Osteocyte (in vitro differentiated cells): ENCODE results near the gene NPR2. TPM values are rescaled to one million over a fixed set of nuclear protein-coding genes. Genes with fewer than 3 reads are reported as not detected.
A peak's percentile ranks its signal among the peaks of the same experiment; 100 is the strongest.

ENCODE experiments used
- DNase-seq: peaks from one replicate; pipeline ENCODE4 v3.0.0; 2021; ENCODE audit warnings: mixed read lengths; ENCODE audit not compliant: unreplicated experiment; ENCODE audit errors: extremely low spot score
- H3K27ac Mint-ChIP-seq: one replicate; pipeline ENCODE4 v1.8.0; 2021; ENCODE audit warnings: mild to moderate bottlenecking, mixed read lengths; ENCODE audit not compliant: unreplicated experiment
- H3K27me3 Mint-ChIP-seq: one replicate; pipeline ENCODE4 v1.8.0; 2021; ENCODE audit warnings: mixed read lengths; ENCODE audit not compliant: unreplicated experiment
- H3K36me3 Mint-ChIP-seq: one replicate; pipeline ENCODE4 v1.8.0; 2021; ENCODE audit warnings: mixed read lengths; ENCODE audit not compliant: unreplicated experiment
- H3K4me1 Mint-ChIP-seq: one replicate; pipeline ENCODE4 v1.8.0; 2021; ENCODE audit warnings: mixed read lengths; ENCODE audit not compliant: unreplicated experiment
- H3K4me3 Mint-ChIP-seq: one replicate; pipeline ENCODE4 v1.8.0; 2021; ENCODE audit warnings: mild to moderate bottlenecking, moderate library complexity, mixed read lengths; ENCODE audit not compliant: unreplicated experiment
- H3K9me3 Mint-ChIP-seq: one replicate; pipeline ENCODE4 v1.8.0; 2021; ENCODE audit warnings: mixed read lengths; ENCODE audit not compliant: unreplicated experiment
- total RNA-seq: library from RNA; stranded (reverse); gene quantifications from 2 replicates; pipeline ENCODE4 v1.2.1, GENCODE V29; 2021
- TF ChIP-seq, protein P1 (sequence below): fragments of 200-600 bp; sonication (generic); IDR thresholded peaks from 2 replicates; pipeline ENCODE4 v1.5.0; 2021; ENCODE audit warnings: antibody characterized with exemption, mild to moderate bottlenecking, moderate library complexity

The NPR2 gene
- total RNA-seq, 1 donor from 2014 or later: 28.1 TPM

DNA sequence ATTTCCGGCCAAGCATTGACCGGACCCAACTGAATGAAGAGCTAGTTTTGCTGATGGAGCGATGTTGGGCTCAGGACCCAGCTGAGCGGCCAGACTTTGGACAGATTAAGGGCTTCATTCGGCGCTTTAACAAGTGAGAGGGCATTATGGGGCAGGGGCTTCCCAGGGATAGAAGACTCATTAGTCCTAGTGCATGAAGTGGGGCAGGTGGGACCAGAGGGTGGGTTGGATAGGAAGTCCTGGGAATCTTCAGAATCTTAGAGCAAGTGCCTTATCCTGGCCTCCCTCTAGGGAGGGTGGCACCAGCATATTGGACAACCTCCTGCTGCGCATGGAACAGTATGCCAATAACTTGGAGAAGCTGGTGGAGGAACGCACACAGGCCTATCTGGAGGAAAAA is 14.7 kb downstream of the NPR2 start:
- no peaks in the 10 kb centered on the region for H3K9me3 Mint-ChIP-seq
- peaks cover under 1% of the 10 kb centered on the region for H3K4me1 Mint-ChIP-seq
- no peak for DNase-seq
- H3K27me3 Mint-ChIP-seq: no peaks in the 10 kb centered on the region
- peaks cover 26% of the 10 kb centered on the region for H3K36me3 Mint-ChIP-seq
- TF ChIP-seq, protein P1, sequence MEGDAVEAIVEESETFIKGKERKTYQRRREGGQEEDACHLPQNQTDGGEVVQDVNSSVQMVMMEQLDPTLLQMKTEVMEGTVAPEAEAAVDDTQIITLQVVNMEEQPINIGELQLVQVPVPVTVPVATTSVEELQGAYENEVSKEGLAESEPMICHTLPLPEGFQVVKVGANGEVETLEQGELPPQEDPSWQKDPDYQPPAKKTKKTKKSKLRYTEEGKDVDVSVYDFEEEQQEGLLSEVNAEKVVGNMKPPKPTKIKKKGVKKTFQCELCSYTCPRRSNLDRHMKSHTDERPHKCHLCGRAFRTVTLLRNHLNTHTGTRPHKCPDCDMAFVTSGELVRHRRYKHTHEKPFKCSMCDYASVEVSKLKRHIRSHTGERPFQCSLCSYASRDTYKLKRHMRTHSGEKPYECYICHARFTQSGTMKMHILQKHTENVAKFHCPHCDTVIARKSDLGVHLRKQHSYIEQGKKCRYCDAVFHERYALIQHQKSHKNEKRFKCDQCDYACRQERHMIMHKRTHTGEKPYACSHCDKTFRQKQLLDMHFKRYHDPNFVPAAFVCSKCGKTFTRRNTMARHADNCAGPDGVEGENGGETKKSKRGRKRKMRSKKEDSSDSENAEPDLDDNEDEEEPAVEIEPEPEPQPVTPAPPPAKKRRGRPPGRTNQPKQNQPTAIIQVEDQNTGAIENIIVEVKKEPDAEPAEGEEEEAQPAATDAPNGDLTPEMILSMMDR: no peak
- H3K27ac Mint-ChIP-seq: no peak overlapping the region
- H3K4me3 Mint-ChIP-seq: no peak overlapping the region

DNA sequence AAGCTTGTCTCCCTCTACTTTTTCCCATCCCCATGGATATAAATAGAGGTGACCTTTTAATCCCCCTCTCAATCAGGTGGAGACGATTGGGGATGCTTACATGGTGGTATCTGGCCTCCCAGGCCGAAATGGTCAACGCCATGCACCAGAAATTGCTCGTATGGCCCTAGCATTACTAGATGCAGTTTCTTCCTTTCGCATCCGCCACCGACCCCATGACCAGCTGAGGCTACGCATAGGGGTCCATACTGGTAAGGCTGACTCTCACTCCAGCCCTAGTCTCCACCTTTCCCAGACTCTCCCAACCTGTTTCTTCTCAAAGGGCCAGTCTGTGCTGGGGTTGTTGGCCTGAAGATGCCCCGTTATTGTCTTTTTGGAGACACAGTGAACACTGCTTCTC is 17.0 kb downstream of the NPR2 start:
- H3K4me1 Mint-ChIP-seq: peaks cover 18% of the 10 kb centered on the region
- H3K9me3 Mint-ChIP-seq: no peaks in the 10 kb centered on the region
- peaks cover 15% of the 10 kb centered on the region for H3K36me3 Mint-ChIP-seq
- no peak overlapping the region for H3K27ac Mint-ChIP-seq
- H3K4me3 Mint-ChIP-seq: no peak overlapping the region
- no peak for DNase-seq
- H3K27me3 Mint-ChIP-seq: no peaks in the 10 kb centered on the region
- TF ChIP-seq, protein P1: no peak

DNA sequence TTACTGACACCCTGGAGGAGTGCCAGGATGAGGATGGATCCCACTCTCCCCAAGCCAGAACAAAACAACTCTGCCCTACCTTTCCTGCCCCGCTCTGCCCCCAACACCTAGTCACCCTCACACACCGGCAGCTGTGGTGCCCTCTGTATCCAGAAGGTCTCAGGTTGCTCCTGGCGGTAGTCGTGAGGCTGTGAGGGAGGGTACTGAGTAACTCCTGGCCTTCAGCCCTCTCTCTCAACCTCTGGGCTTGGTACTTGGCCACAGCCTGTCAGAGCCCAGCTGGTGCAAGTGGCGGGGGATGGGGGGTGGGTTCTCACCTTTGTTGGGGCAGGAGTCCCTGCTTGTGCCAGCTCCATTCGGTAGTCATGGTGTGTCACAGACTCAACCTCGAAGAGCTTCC is 18.7 kb downstream of the NPR2 start:
- H3K27me3 Mint-ChIP-seq: no peaks in the 10 kb centered on the region
- H3K9me3 Mint-ChIP-seq: no peaks in the 10 kb centered on the region
- no peak overlapping the region for H3K27ac Mint-ChIP-seq
- H3K4me3 Mint-ChIP-seq: no peak overlapping the region
- TF ChIP-seq, protein P1: no peak
- no peak for DNase-seq
- H3K36me3 Mint-ChIP-seq: peaks cover 14% of the 10 kb centered on the region
- H3K4me1 Mint-ChIP-seq: peaks cover 26% of the 10 kb centered on the region

DNA sequence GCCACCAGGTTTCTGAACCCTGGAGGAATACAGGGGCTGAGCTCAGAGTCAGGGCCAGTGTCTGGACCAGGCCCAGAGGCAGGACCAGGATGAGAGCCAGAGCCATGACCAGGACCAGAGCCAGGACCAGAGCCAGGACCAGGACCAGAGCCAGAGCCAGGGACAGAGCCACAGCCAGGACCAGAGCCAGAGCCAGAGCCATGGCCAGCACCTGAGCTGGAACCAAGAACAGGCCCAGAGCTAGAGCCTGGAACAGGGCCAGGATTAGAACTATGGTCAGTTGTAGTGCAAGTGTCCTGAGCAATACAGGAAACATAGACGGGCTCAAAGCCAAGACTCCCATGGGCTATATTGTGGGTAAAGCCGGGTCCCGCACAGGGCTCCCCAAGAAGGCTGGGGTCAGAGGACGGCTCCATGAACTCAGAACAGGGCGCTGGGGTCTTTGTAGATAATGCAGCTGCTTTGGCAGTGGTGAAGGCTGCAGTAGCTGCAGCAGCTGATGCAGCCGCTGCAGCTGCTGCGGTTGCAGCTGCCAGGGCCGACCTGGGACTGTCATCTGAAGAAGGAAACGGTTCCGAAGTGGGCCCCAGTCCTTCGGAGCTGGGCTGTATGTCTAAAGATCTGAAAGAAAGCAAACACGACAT is 20.1 kb downstream of the NPR2 start:
- peak overlapping the region; percentile 92 for H3K27ac Mint-ChIP-seq
- peak overlapping the region; percentile 86 for H3K4me3 Mint-ChIP-seq
- no peak for DNase-seq
- no peaks in the 10 kb centered on the region for H3K27me3 Mint-ChIP-seq
- TF ChIP-seq, protein P1: no peak
- peaks cover 32% of the 10 kb centered on the region for H3K4me1 Mint-ChIP-seq
- H3K36me3 Mint-ChIP-seq: peaks cover 10% of the 10 kb centered on the region
- H3K9me3 Mint-ChIP-seq: no peaks in the 10 kb centered on the region

DNA sequence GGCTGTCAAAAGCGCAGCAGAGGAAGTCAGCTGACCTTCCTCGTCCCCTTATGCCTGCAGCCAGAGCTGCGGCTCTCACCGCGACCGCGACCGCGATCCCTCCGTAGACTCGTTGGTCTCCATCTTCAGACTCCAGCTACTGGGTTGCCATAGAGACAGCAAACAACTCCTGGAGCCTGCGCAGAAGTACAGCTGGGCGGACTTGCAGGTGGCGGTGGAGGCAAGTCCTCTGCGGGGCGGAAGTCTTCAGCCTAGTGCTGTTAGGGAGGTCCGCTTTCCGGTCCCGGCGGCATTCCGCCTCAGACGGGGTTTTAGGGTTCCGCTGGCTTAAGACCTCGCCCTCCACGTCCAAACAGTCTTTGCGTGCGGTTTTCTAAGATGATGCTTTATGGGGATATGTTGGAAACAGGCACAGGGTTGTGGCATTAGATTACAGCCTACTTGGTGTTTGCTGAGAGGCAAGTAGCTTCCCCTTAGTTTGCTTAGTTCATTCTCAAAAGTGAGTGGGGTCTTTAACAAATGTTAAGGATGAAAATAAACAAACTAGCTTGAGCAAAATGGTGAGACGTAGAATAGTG is 20.7 kb downstream of the NPR2 start, which contains the start of gene SPAG8:
Gene SPAG8, minus strand, starts transcription at position 238 of the 578 bp plus-strand sequence. Its CDS starts 115 bp downstream, at position 123.
- Mint-ChIP-seq H3K27ac (peak within 1 kb of the TSS; percentile 92), H3K9me3 (no peaks in the 10 kb centered on the region), H3K4me1 (peaks cover 36% of the 10 kb centered on the region), H3K27me3 (no peaks in the 10 kb centered on the region), H3K36me3 (peaks cover 6% of the 10 kb centered on the region), H3K4me3 (peak within 1 kb of the TSS; percentile 86)
- TF ChIP-seq, protein P1: no peak
- DNase-seq: peak; percentile 96
